HCT116 (cell line): ENCODE data around the gene PACS2. TPM values are rescaled to one million over a fixed set of nuclear protein-coding genes. Genes with fewer than 3 reads are reported as not detected.

Source experiments
- ATAC-seq: fragments of 200-7000 bp; cut with Tn5 transposase; 2 replicates; pipeline ENCODE4 v1.9.1; 2020; ENCODE audit warnings: mild to moderate bottlenecking, moderate library complexity
- BruUV-seq: library from RNA; stranded (reverse); fragments of 400-500 nt; replicated peaks from 2 replicates; lab custom pipeline; 2021; lab: Mats Ljungman, UMichigan
- CTCF ChIA-PET: fragments of 300-600 bp; sonication (Branson Sonifier 250); formaldehyde crosslinking; loops from one replicate; lab custom pipeline; 2021; ENCODE audit warnings: antibody characterized with exemption; lab: Charles Lee
- POLR2A ChIA-PET: fragments of 300-600, 350-600 bp; sonication (Branson Sonifier 250); formaldehyde crosslinking; loops from one replicate; lab custom pipeline; 2021; ENCODE audit warnings: antibody characterized with exemption; lab: Charles Lee
- RAD21 ChIA-PET, 2 experiments: fragments of 300-600 bp; sonication (Branson Sonifier 250); formaldehyde crosslinking; loops; one replicate each; lab custom pipeline; 2023; ENCODE audit warnings: low total read pairs in 2 of 2; ENCODE audit not compliant: uncharacterized antibody in 2 of 2, unreplicated experiment in 2 of 2, low non-redundant PET in 1 of 2; lab: Charles Lee
- DNase-seq: peaks from one replicate; pipeline ENCODE4 v3.0.0-alpha.2; 2010; ENCODE audit warnings: low read depth, low spot score
- H2AFZ ChIP-seq: fragments of 200-600 bp; shearing (Covaris generic), sonication (generic); 2 replicates; pipeline ENCODE4 v1.6.1; 2017; ENCODE audit warnings: low read depth, mixed run types, mixed read lengths, antibody characterized with exemption, low read length; ENCODE audit not compliant: poor library complexity, severe bottlenecking
- H3K27ac ChIP-seq: 2 replicates; pipeline ENCODE4 v1.5.1; 2012; ENCODE audit warnings: low read depth, low read length
- H3K27me3 ChIP-seq: fragments of 200-600 bp; sonication (generic); 2 replicates; pipeline ENCODE4 v1.6.1; 2016; ENCODE audit warnings: mixed run types, low read length, mixed read lengths; ENCODE audit not compliant: insufficient read depth
- H3K36me3 ChIP-seq, 2 experiments: fragments of 200-500 bp in 1 of 2; fragments of 200-600 bp in 1 of 2; sonication (Bioruptor generic) in 1 of 2; sonication (generic) in 1 of 2; 2 replicates each; pipeline versions ENCODE4 v1.5.1 to v1.6.1; 2014 to 2016; ENCODE audit warnings: low read length in 2 of 2, inconsistent platforms in 1 of 2, mixed read lengths in 1 of 2, mixed run types in 1 of 2; ENCODE audit not compliant: insufficient read depth in 2 of 2, control insufficient read depth in 1 of 2
- H3K4me1 ChIP-seq, 2 experiments: fragments of 200-600 bp in 1 of 2; sonication (generic) in 1 of 2; 2 replicates each; pipeline versions ENCODE4 v1.5.1 to v1.6.1; 2012 to 2017; ENCODE audit warnings: low read length in 2 of 2, inconsistent platforms in 1 of 2, mild to moderate bottlenecking in 1 of 2, mixed read lengths in 1 of 2, mixed run types in 1 of 2, moderate library complexity in 1 of 2; ENCODE audit not compliant: insufficient read depth in 2 of 2, control insufficient read depth in 1 of 2
- H3K4me2 ChIP-seq: fragments of 200-600 bp; sonication (generic); 2 replicates; pipeline ENCODE4 v1.6.1; 2017; ENCODE audit warnings: mixed run types, low read length, mixed read lengths
- H3K4me3 ChIP-seq, 2 experiments: fragments of 200-600 bp in 1 of 2; sonication (generic) in 1 of 2; replicated peaks in 1 of 2; 2 replicates each; pipeline ENCODE4 v1.5.1; 2011 to 2016; ENCODE audit warnings: low read length in 2 of 2, control low read depth in 1 of 2, low read depth in 1 of 2, mild to moderate bottlenecking in 1 of 2, mixed read lengths in 1 of 2, mixed run types in 1 of 2
- H3K79me2 ChIP-seq: fragments of 200-600 bp; sonication (generic); 2 replicates; pipeline ENCODE4 v1.6.1; 2017; ENCODE audit warnings: mild to moderate bottlenecking, mixed run types, low read length, moderate library complexity, mixed read lengths; ENCODE audit not compliant: insufficient read depth
- H3K9ac ChIP-seq: fragments of 200-600 bp; sonication (generic); 2 replicates; pipeline ENCODE4 v1.6.1; 2016; ENCODE audit warnings: low read length, mixed read lengths
- H3K9me2 ChIP-seq: fragments of 200-600 bp; sonication (generic), shearing (Covaris generic); 2 replicates; pipeline ENCODE4 v1.6.1; 2017; ENCODE audit warnings: mixed run types, mild to moderate bottlenecking, moderate library complexity; ENCODE audit not compliant: insufficient read depth
- H3K9me3 ChIP-seq, 2 experiments: fragments of 200-500 bp in 1 of 2; fragments of 200-600 bp in 1 of 2; sonication (Bioruptor generic) in 1 of 2; sonication (generic) in 1 of 2; 2 replicates each; pipeline ENCODE4 v1.6.1; 2014 to 2017; ENCODE audit warnings: low read length in 2 of 2, mixed read lengths in 2 of 2, inconsistent platforms in 1 of 2, low read depth in 1 of 2, mild to moderate bottlenecking in 1 of 2, mixed run types in 1 of 2, moderate library complexity in 1 of 2; ENCODE audit not compliant: control insufficient read depth in 1 of 2, insufficient read depth in 1 of 2
- H4K20me1 ChIP-seq: fragments of 200-600 bp; sonication (generic), shearing (Covaris generic); 2 replicates; pipeline ENCODE4 v1.6.1; 2017; ENCODE audit warnings: mixed run types, mild to moderate bottlenecking, moderate library complexity; ENCODE audit not compliant: insufficient read depth
- ATF3 ChIP-seq: IDR thresholded peaks from 2 replicates; pipeline ENCODE4 v1.6.1; 2012
- CBX3 ChIP-seq: IDR thresholded peaks from 2 replicates; pipeline ENCODE4 v1.6.1; 2012; ENCODE audit warnings: low read depth
- CEBPB ChIP-seq: IDR thresholded peaks from 2 replicates; pipeline ENCODE4 v1.6.1; 2012; ENCODE audit warnings: low read depth
- CTCF ChIP-seq, 3 experiments: fragments of 200-600 bp in 1 of 3; sonication (generic) in 1 of 3; IDR thresholded peaks in 2 of 3; conservative IDR thresholded peaks in 1 of 3; 2 replicates each; pipeline ENCODE4 v1.5.1; 2012 to 2017; ENCODE audit warnings: low read depth in 2 of 3, low read length in 2 of 3, antibody characterized with exemption in 1 of 3, borderline replicate concordance in 1 of 3, control low read depth in 1 of 3, mild to moderate bottlenecking in 1 of 3, mixed read lengths in 1 of 3, mixed run types in 1 of 3, moderate library complexity in 1 of 3; ENCODE audit not compliant: insufficient read depth in 1 of 3
- EGR1 ChIP-seq: IDR thresholded peaks from 2 replicates; pipeline ENCODE4 v1.6.1; 2012; ENCODE audit warnings: low read depth
- ELF1 ChIP-seq: IDR thresholded peaks from 2 replicates; pipeline ENCODE4 v1.6.1; 2012; ENCODE audit warnings: low read depth, borderline replicate concordance
- EZH2phosphoT487 ChIP-seq: fragments of 200-600 bp; IDR thresholded peaks from 2 replicates; pipeline ENCODE4 v1.6.1; 2018; ENCODE audit warnings: antibody characterized with exemption, borderline replicate concordance
- JUND ChIP-seq: IDR thresholded peaks from 2 replicates; pipeline ENCODE4 v1.6.1; 2012
- MAX ChIP-seq: IDR thresholded peaks from 2 replicates; pipeline ENCODE4 v1.6.1; 2012
- POLR2AphosphoS5 ChIP-seq: IDR thresholded peaks from 2 replicates; pipeline ENCODE4 v1.6.1; 2011; ENCODE audit warnings: mild to moderate bottlenecking, low read depth, low read length, moderate library complexity
- SIN3A ChIP-seq: IDR thresholded peaks from 2 replicates; pipeline ENCODE4 v1.6.1; 2012; ENCODE audit warnings: low read depth
- SP1 ChIP-seq: IDR thresholded peaks from 2 replicates; pipeline ENCODE4 v1.6.1; 2012; ENCODE audit warnings: low read depth
- SRF ChIP-seq: IDR thresholded peaks from 2 replicates; pipeline ENCODE4 v1.6.1; 2012; ENCODE audit warnings: low read depth
- YY1 ChIP-seq: IDR thresholded peaks from 2 replicates; pipeline ENCODE4 v1.6.1; 2011; ENCODE audit warnings: low read length, low read depth, moderate library complexity, mild to moderate bottlenecking; ENCODE audit not compliant: insufficient replicate concordance; ENCODE audit errors: extremely low read depth
- ZBTB33 ChIP-seq: IDR thresholded peaks from 2 replicates; pipeline ENCODE4 v1.6.1; 2011; ENCODE audit warnings: mild to moderate bottlenecking, low read length, moderate library complexity; ENCODE audit not compliant: insufficient replicate concordance; ENCODE audit errors: extremely low read depth
- ZFX ChIP-seq: fragments of 450-650 bp; IDR thresholded peaks from 2 replicates; pipeline ENCODE4 v1.6.1; 2017
- ZNF274 ChIP-seq: fragments of 200-500 bp; sonication (Bioruptor generic); IDR thresholded peaks from 2 replicates; pipeline ENCODE4 v1.6.1; 2014; ENCODE audit warnings: mild to moderate bottlenecking, low read depth, low read length, inconsistent platforms
- intact Hi-C: fragments of 100-400 bp; cut with micrococcal nuclease; formaldehyde crosslinking; loops from 2 replicates; pipeline ENCODE4 v1.10.0; 2022
- total RNA-seq: library from RNA; stranded (reverse); gene quantifications from one replicate; pipeline ENCODE4 v1.2.1, GENCODE V29; 2021; ENCODE audit not compliant: unreplicated experiment

The PACS2 gene
- total RNA-seq, 1 experiment from 2014 or later, result 75.5 TPM

GRCh38 chr14:105385322-105385637 is 70.7 kb downstream of the PACS2 start:
- no peak overlapping the region for H3K4me2 ChIP-seq
- H4K20me1 ChIP-seq, result no peaks in the 10 kb centered on the region
- H3K27ac ChIP-seq, result no peak overlapping the region
- ATAC-seq (no peak), DNase-seq (no peak)
- no TSS peak for BruUV-seq
- ChIA-PET CTCF (no interaction called here), RAD21 (interaction anchor here in 1 of 2 experiments (0.6 kb wide), 1 partner anchor 143 kb away, joined by 3 read pairs; no protein-coding TSS in a partner anchor), POLR2A (no interaction called here)
- no peak overlapping the region for H2AFZ ChIP-seq
- TF ChIP-seq ZBTB33 (no peak), CTCF (IDR thresholded peaks at IDR 0.05 in 2 of 3, conservative IDR thresholded peaks at IDR 0.05 in 1 of 3; ENCODE audit: borderline replicate concordance in 1 of 3, insufficient read depth in 1 of 3, low read depth in 2 of 3, low read length in 2 of 3) (no peak), JUND (no peak), CBX3 (no peak), POLR2AphosphoS5 (no peak), EZH2phosphoT487 (no peak), EGR1 (no peak), SP1 (no peak), ZNF274 (no peak), SIN3A (no peak), CEBPB (no peak), ELF1 (no peak), ZFX (no peak), MAX (no peak), YY1 (no peak), ATF3 (no peak), SRF (no peak)
- H3K27me3 ChIP-seq, result no peaks in the 10 kb centered on the region
- no peaks in the 10 kb centered on the region for H3K36me3 ChIP-seq
- no peaks in the 10 kb centered on the region for H3K4me1 ChIP-seq
- intact Hi-C loops, result no loop called here
- no peaks in the 10 kb centered on the region for H3K9me3 ChIP-seq
- no peak overlapping the region for H3K4me3 ChIP-seq
- H3K79me2 ChIP-seq, result no peaks in the 10 kb centered on the region
- no peaks in the 10 kb centered on the region for H3K9me2 ChIP-seq
- no peak overlapping the region for H3K9ac ChIP-seq
